HL-60 (cell line): ENCODE data around the gene RUNX1.

Experiments
- CTCF ChIP-seq: IDR thresholded peaks from one replicate; pipeline ENCODE4 v1.5.1; 2011; ENCODE audit warnings: low read length, control low read depth, inconsistent platforms; ENCODE audit not compliant: insufficient read depth
- GABPA ChIP-seq: IDR thresholded peaks from 2 replicates; pipeline ENCODE4 v1.6.1; 2012; ENCODE audit warnings: low read depth
- POLR2AphosphoS5 ChIP-seq: IDR thresholded peaks from 2 replicates; pipeline ENCODE4 v1.6.1; 2012; ENCODE audit warnings: low read depth
- REST ChIP-seq: IDR thresholded peaks from 2 replicates; pipeline ENCODE4 v1.6.1; 2012; ENCODE audit warnings: low read depth; ENCODE audit not compliant: insufficient replicate concordance
- SPI1 ChIP-seq: IDR thresholded peaks from 2 replicates; pipeline ENCODE4 v1.6.1; 2012; ENCODE audit warnings: low read depth, mild to moderate bottlenecking, borderline replicate concordance

GRCh38 chr21:34809822-34810221 lies 239.3 kb downstream of the RUNX1 start:
- no peak for TF ChIP-seq SPI1
- TF ChIP-seq CTCF = no peak
- TF ChIP-seq REST = no peak
- TF ChIP-seq POLR2AphosphoS5 = no peak
- TF ChIP-seq GABPA = no peak
